Stomach (tissue), 9 donors: ENCODE data around the gene ERG. TPM values are rescaled to one million over a fixed set of nuclear protein-coding genes. Genes with fewer than 3 reads are reported as not detected.

Experiments used
- DNase-seq, 2 donors: peaks; one replicate each; pipeline versions ENCODE4 v3.0.0 to v3.0.0-alpha.2; 2013 to 2019
- H3K27ac ChIP-seq, 5 donors: fragments of 200-600 bp in 4 of 5; sonication (generic) in 4 of 5; one replicate each; pipeline ENCODE4 v1.5.1; 2013 to 2019; ENCODE audit warnings: mild to moderate bottlenecking in 1 of 5, moderate library complexity in 1 of 5
- H3K27me3 ChIP-seq, 3 donors: fragments of 200-600 bp; sonication (generic); one replicate each; pipeline ENCODE4 v1.5.1; 2017 to 2019; ENCODE audit warnings: mixed run types in 1 of 3
- H3K36me3 ChIP-seq, 4 donors: fragments of 200-600 bp; sonication (generic); 1 replicate in 3 of 4; 2 replicates in 1 of 4; pipeline ENCODE4 v1.5.1; 2016 to 2019
- H3K4me1 ChIP-seq, 4 donors: fragments of 200-600 bp; sonication (generic); one replicate each; pipeline ENCODE4 v1.5.1; 2016 to 2019
- H3K4me3 ChIP-seq, 4 donors: fragments of 200-600 bp; sonication (generic) in 3 of 4; one replicate each; pipeline ENCODE4 v1.5.1; 2016 to 2019; ENCODE audit warnings: mild to moderate bottlenecking in 1 of 4
- H3K9me3 ChIP-seq, 4 donors: fragments of 200-600 bp; sonication (generic); one replicate each; pipeline ENCODE4 v1.5.1; 2016 to 2019
- EP300 ChIP-seq: sonication (generic); formaldehyde crosslinking; IDR thresholded peaks from one replicate; pipeline ENCODE4 v1.6.1; 2017; ENCODE audit warnings: antibody characterized with exemption
- POLR2A ChIP-seq, 4 donors: fragments of 450-650 bp; IDR thresholded peaks; one replicate each; pipeline ENCODE4 v1.6.1; 2016; ENCODE audit warnings: antibody characterized with exemption in 4 of 4, control low read depth in 2 of 4, mild to moderate bottlenecking in 1 of 4, moderate library complexity in 1 of 4
- POLR2AphosphoS5 ChIP-seq, 3 donors: sonication (generic); formaldehyde crosslinking; IDR thresholded peaks; one replicate each; pipeline ENCODE4 v1.6.1; 2016; ENCODE audit warnings: antibody characterized with exemption in 3 of 3
- WGBS, 5 donors: extraction: QIAGEN DNeasy Blood & Tissue Kit in 3 of 5; methylation state at CpG; one replicate each; pipeline versions ENCODE4 v1.1.5 to v1.1.7; 2013 to 2018; 5-methylcytosine and 5-hydroxymethylcytosine counted together
- intact Hi-C: fragments of 100-400 bp; cut with DNase I; formaldehyde crosslinking; loops from one replicate; pipeline ENCODE4 v1.15.1; 2023; ENCODE audit warnings: low total_unique reads
- polyA plus RNA-seq, 3 donors: library from polyadenylated mRNA; stranded (reverse); fragments of 200-250 nt; gene quantifications; one replicate each; pipeline ENCODE4 v1.2.3, GENCODE V29; 2013
- total RNA-seq, 5 donors: library from RNA; depleted of rRNA; stranded (reverse); fragments of >200 nt; gene quantifications; one replicate each; pipeline versions ENCODE4 v1.1.0 to v1.2.3, GENCODE V29; 2014 to 2016
- TF ChIP-seq, protein P1 (sequence below), 7 experiments: fragments of 450-650 bp in 4 of 7; fragments of 200-600 bp in 3 of 7; sonication (generic) in 3 of 7; IDR thresholded peaks; one replicate each; pipeline ENCODE4 v1.5.1; 2016 to 2019; ENCODE audit warnings: antibody characterized with exemption in 7 of 7, control low read depth in 2 of 7, mild to moderate bottlenecking in 1 of 7
- donor health status: healthy with polysubstance abuse.
- donor health status: Bipolar disorder and iron deficiency.
- donor health status: healthy.

ERG gene
- total and polyA plus RNA-seq, 8 donors, result 0.58 to 14.5 (median 5.4) TPM; not detected in 1

DNA sequence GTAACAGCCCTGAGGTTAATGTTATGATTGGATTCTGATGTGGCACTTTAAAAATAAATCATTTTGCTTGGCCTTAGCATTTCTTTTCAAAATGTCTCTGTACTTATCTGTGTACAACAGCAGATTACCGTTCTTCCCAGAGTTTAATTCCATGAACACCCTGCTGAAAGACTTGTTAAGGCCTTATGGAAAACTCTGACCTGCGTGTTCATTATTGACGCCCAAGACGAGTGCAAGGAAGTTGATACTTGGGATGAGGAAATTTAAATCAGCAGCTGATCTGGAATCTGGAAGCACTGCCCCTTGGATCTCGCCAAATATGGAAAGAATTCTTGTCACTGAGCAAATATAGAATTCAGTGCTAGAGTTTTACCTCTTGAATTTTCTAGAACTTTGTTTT, 6.7 kb downstream of the ERG start:
- no peaks in the 10 kb centered on the region for H3K36me3 ChIP-seq
- WGBS, 5 donors, result 40 to 58% (median 53%) methylated on average over 5 of the region's 5 CpGs
- peak overlapping the region in 2 of 5 donors; percentile 10 to 28 for H3K27ac ChIP-seq
- H3K9me3 ChIP-seq, result no peaks in the 10 kb centered on the region
- peaks cover 0 to 32% (median 17%) of the 10 kb centered on the region in 4 donors for H3K4me1 ChIP-seq
- H3K4me3 ChIP-seq, result no peak overlapping the region
- intact Hi-C loops, result no loop called here
- peak in 1 of 2 donors; percentile 37 for DNase-seq
- peaks cover 0 to 15% (median 0%) of the 10 kb centered on the region in 3 donors for H3K27me3 ChIP-seq
- TF ChIP-seq EP300 (no peak), POLR2AphosphoS5 (IDR thresholded peaks at IDR 0.05) (peak in 1 of 3 donors; percentile 10), POLR2A (IDR thresholded peaks at IDR 0.05) (no peak)
- TF ChIP-seq, protein P1, sequence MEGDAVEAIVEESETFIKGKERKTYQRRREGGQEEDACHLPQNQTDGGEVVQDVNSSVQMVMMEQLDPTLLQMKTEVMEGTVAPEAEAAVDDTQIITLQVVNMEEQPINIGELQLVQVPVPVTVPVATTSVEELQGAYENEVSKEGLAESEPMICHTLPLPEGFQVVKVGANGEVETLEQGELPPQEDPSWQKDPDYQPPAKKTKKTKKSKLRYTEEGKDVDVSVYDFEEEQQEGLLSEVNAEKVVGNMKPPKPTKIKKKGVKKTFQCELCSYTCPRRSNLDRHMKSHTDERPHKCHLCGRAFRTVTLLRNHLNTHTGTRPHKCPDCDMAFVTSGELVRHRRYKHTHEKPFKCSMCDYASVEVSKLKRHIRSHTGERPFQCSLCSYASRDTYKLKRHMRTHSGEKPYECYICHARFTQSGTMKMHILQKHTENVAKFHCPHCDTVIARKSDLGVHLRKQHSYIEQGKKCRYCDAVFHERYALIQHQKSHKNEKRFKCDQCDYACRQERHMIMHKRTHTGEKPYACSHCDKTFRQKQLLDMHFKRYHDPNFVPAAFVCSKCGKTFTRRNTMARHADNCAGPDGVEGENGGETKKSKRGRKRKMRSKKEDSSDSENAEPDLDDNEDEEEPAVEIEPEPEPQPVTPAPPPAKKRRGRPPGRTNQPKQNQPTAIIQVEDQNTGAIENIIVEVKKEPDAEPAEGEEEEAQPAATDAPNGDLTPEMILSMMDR (IDR thresholded peaks at IDR 0.05), result no peak

DNA sequence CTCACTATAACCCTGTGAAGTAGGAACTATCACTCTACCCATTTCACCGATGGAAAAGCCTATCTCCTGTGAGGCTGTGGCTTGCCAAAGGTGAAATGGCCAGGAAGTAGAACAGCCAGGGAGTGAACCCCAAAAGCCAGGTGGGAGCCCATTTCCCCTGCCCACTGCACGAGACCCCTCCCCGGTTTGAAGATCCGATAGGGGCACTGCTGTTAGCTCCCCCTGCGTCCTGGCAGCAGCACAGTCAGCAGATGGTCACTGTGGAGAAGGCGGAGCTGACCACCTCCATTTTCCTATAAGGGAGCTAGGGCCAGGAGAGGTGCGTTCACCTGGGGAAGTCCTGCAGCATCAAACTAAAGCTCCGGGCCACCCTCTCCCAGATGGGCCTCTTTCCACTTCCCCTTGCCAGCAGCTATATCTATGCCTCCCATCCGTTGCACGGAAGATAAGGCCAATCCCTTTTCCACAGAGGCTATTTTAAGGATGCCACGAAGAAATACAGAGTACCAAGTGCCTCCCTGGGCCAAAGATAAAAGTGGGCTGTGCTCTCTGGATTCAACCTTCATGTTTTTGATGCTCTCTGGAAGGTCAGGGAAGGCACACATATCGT, 7.8 kb downstream of the ERG start:
- Histone ChIP-seq H3K36me3 (no peaks in the 10 kb centered on the region), H3K4me1 (peaks cover 0 to 40% (median 20%) of the 10 kb centered on the region in 4 donors), H3K4me3 (no peak overlapping the region), H3K9me3 (no peaks in the 10 kb centered on the region), H3K27me3 (peaks cover 0 to 21% (median 0%) of the 10 kb centered on the region in 3 donors), H3K27ac (peak overlapping the region in 3 of 5 donors; percentile 3 to 34 (median 5))
- TF ChIP-seq EP300 (no peak), POLR2A (IDR thresholded peaks at IDR 0.05) (no peak), POLR2AphosphoS5 (IDR thresholded peaks at IDR 0.05) (no peak)
- TF ChIP-seq, protein P1 (IDR thresholded peaks at IDR 0.05), result no peak
- 70 to 79% (median 74%) methylated on average over 12 of the region's 12 CpGs for WGBS, 5 donors
- no peak for DNase-seq
- intact Hi-C loops, result no loop called here

DNA sequence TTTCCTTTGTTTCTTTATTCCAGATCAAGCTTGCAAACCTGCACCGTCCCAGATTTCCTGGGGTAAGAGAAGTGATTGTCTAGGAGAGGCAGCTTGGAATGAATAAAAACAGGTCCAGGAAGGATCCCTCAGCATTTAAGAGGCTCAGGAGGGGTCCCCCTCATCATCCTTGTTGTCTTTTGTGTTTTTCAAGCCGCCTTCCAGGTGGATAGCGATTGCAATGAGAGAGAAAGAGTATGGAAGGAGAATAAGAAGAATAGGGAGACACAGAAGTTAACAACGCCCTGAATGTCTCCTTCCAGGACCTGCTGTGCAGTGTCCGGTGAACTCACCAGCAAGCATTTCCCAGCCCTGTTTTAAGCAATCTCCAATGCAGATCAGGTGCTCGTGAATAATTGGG, 8.5 kb downstream of the ERG start:
- Histone ChIP-seq H3K27me3 (peaks cover 0 to 20% (median 0%) of the 10 kb centered on the region in 3 donors), H3K9me3 (no peaks in the 10 kb centered on the region), H3K27ac (peak overlapping the region in 3 of 5 donors; percentile 10 to 36 (median 26)), H3K36me3 (no peaks in the 10 kb centered on the region), H3K4me1 (peaks cover 0 to 40% (median 20%) of the 10 kb centered on the region in 4 donors), H3K4me3 (no peak overlapping the region)
- TF ChIP-seq EP300, result no peak
- TF ChIP-seq, protein P1 (IDR thresholded peaks at IDR 0.05), result no peak
- TF ChIP-seq POLR2AphosphoS5 (IDR thresholded peaks at IDR 0.05), result no peak
- no peak for TF ChIP-seq POLR2A (IDR thresholded peaks at IDR 0.05)
- intact Hi-C loops, result no loop called here
- no peak for DNase-seq
- 58 to 74% (median 73%) methylated on average over 6 of the region's 6 CpGs for WGBS, 5 donors

DNA sequence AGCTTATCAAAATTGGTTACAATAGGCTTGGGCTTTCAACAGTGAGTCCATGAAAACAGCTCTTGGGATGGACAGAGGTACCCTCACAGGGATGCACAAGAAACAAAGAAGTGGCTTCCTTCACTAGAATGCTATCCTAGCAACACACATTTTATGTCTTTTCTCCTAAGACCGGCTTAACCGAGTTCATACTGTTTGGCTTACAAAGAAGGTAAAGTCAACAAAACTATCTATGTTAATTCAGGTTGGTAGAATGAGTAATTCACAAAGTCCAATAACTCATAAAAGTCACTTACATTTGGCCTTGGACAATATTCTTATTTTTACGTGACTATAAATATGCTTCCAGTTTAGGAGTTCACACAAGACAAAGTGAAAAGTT, 9.0 kb downstream of the ERG start:
- H3K9me3 ChIP-seq, result no peaks in the 10 kb centered on the region
- intact Hi-C loops, result no loop called here
- no peak for DNase-seq
- H3K27me3 ChIP-seq, result peaks cover 0 to 17% (median 0%) of the 10 kb centered on the region in 3 donors
- H3K36me3 ChIP-seq, result no peaks in the 10 kb centered on the region
- 23 to 52% (median 34%) methylated on average over 3 of the region's 3 CpGs for WGBS, 5 donors
- TF ChIP-seq POLR2AphosphoS5 (IDR thresholded peaks at IDR 0.05) (no peak), POLR2A (IDR thresholded peaks at IDR 0.05) (no peak), EP300 (no peak)
- TF ChIP-seq, protein P1 (IDR thresholded peaks at IDR 0.05), result no peak
- H3K4me1 ChIP-seq, result peaks cover 0 to 40% (median 20%) of the 10 kb centered on the region in 4 donors
- H3K4me3 ChIP-seq, result no peak overlapping the region
- peak overlapping the region in 4 of 5 donors; percentile 10 to 36 (median 12) for H3K27ac ChIP-seq
